ENCODE data around the gene ITIH4. TPM values are rescaled to one million over a fixed set of nuclear protein-coding genes. Genes with fewer than 3 reads are reported as not detected.

ITIH4 gene
- total RNA-seq, 2 donors from 2014 or later = 4.9 to 5.5 TPM

DNA sequence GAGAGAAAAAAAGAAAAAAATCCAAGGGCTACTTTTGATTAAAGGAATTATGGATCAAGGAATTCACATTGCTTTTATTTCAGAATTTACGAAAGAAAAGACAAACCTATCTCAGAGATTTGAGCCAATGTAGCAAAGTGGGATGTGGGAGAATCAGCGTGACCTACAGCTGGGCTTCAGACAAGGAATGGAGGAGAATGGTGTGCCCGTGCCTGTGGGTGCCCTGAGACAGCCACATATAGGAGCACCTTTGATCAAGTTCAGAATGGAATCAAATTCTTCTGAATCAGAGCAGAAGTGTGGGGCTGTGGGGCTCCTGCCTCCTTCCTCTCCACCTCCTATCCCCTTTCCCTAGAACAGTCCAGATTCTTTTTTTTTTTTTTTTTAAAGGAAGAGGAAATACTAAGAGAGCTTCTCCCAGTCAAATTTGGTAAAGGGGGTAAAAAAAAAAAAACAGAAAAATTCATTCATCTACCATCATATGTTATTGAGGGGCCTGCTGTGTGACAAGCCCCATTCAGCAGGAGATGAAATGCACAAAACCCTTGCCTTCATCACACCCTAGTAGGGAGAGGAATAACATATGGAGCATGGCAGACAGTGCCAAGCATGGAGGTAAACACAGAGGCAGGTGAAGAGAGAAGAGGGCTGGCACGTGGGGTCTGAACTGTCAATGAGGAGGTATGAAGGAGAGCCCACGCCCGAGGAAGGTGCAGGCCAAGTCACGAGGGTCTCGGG is 29.4 kb upstream of the ITIH4 start:
- Histone ChIP-seq H3K9me3 (no peaks in the 10 kb centered on the region), H3K4me1 (replicated peaks) (no peaks in the 10 kb centered on the region), H3K36me3 (no peaks in the 10 kb centered on the region), H3K4me3 (no peak overlapping the region), H3K27ac (no peak overlapping the region), H3K27me3 (replicated peaks; ENCODE audit: insufficient read depth) (no peaks in the 10 kb centered on the region)
- WGBS = 87% methylated on average over 8 of the region's 8 CpGs
- DNase-seq (ENCODE audit: low spot score) = no peak
- TF ChIP-seq, protein P1, sequence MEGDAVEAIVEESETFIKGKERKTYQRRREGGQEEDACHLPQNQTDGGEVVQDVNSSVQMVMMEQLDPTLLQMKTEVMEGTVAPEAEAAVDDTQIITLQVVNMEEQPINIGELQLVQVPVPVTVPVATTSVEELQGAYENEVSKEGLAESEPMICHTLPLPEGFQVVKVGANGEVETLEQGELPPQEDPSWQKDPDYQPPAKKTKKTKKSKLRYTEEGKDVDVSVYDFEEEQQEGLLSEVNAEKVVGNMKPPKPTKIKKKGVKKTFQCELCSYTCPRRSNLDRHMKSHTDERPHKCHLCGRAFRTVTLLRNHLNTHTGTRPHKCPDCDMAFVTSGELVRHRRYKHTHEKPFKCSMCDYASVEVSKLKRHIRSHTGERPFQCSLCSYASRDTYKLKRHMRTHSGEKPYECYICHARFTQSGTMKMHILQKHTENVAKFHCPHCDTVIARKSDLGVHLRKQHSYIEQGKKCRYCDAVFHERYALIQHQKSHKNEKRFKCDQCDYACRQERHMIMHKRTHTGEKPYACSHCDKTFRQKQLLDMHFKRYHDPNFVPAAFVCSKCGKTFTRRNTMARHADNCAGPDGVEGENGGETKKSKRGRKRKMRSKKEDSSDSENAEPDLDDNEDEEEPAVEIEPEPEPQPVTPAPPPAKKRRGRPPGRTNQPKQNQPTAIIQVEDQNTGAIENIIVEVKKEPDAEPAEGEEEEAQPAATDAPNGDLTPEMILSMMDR (IDR thresholded peaks at IDR 0.05) = no peak
- TF ChIP-seq POLR2AphosphoS5 (IDR thresholded peaks at IDR 0.05) (no peak), POLR2A (IDR thresholded peaks at IDR 0.05) (no peak)
- intact Hi-C loops (cut with DNase I) = no loop called here

DNA sequence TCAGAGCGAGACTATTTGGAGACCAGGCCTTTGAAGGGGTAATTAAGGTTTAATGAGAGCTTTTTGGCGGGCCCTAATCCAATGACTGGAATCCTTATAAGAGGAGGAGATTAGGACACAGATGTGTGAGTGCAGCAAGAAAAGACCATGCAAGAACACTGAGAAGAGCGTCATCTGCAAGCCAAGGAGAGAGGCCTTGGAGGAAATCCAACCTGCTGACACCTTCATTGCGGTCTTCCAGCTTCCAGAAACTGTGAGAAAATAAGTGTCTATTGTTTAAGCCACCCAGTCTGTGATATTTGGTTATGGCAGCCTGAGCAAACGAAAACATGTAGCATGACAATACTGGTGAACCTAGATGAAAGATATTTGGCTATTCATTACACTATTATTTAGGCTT is 27.4 kb upstream of the ITIH4 start:
- Histone ChIP-seq H3K27me3 (replicated peaks; ENCODE audit: insufficient read depth) (no peaks in the 10 kb centered on the region), H3K4me1 (replicated peaks) (no peaks in the 10 kb centered on the region)
- WGBS = 73% methylated on average over 5 of the region's 5 CpGs

DNA sequence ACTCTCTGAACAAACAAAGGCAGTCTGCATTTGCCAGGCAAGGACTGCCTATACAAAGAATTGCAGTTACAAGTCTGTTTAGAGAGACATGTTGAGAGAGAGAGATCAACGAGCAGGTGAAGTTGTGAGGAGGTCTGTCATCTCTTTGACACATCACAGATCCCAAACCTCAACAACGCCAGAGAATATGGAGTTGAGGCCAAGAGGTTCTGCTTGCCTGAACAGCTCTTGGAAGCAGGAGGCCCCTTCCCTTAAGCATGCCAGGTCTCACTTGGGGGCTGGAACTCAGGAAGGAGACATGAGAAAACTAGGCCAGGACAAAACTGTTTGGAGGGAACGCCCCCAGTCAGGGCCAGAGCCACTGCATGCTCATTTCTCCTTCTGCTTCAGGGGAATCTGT is 26.7 kb upstream of the ITIH4 start:
- Histone ChIP-seq H3K27ac (no peak overlapping the region), H3K4me1 (replicated peaks) (no peaks in the 10 kb centered on the region), H3K9me3 (no peaks in the 10 kb centered on the region), H3K4me3 (no peak overlapping the region), H3K27me3 (replicated peaks; ENCODE audit: insufficient read depth) (no peaks in the 10 kb centered on the region), H3K36me3 (no peaks in the 10 kb centered on the region)
- no peak for DNase-seq (ENCODE audit: low spot score)
- TF ChIP-seq POLR2AphosphoS5 (IDR thresholded peaks at IDR 0.05) (no peak), POLR2A (IDR thresholded peaks at IDR 0.05) (no peak)
- TF ChIP-seq, protein P1 (IDR thresholded peaks at IDR 0.05) = no peak
- WGBS = 69% methylated on average over 3 of the region's 3 CpGs
- intact Hi-C loops (cut with DNase I) = no loop called here

More for the DNA sequence above, 27.4 kb upstream of the ITIH4 start:
- Histone ChIP-seq H3K4me3 (no peak overlapping the region), H3K36me3 (no peaks in the 10 kb centered on the region), H3K27ac (no peak overlapping the region), H3K9me3 (no peaks in the 10 kb centered on the region)
- intact Hi-C loops (cut with DNase I) = no loop called here
- TF ChIP-seq POLR2A (IDR thresholded peaks at IDR 0.05) = no peak
- no peak for TF ChIP-seq POLR2AphosphoS5 (IDR thresholded peaks at IDR 0.05)
- TF ChIP-seq, protein P1 (IDR thresholded peaks at IDR 0.05) = no peak
- DNase-seq (ENCODE audit: low spot score) = no peak

DNA sequence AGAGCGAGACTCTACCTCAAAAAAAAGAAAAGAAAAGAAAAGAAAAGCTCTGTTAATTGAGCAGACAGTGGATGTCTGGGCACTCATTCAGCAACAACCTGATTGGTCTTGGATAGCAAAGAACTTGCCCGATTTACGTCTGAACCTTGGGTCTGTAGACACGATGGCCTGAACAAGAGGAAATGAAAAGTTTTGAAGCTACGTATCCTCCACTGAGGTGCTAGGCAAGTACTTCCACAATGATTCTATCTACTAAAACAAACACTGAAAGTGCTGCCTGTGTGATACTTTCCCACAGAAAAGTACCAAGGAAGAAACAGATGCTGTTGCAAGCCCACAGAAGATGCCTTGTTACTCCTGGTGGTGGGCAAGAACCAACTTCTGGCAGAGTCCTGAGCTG is 26.2 kb upstream of the ITIH4 start:
- TF ChIP-seq POLR2AphosphoS5 (IDR thresholded peaks at IDR 0.05) = no peak
- TF ChIP-seq, protein P1 (IDR thresholded peaks at IDR 0.05) = no peak
- no peak for TF ChIP-seq POLR2A (IDR thresholded peaks at IDR 0.05)
- no peak for DNase-seq (ENCODE audit: low spot score)
- WGBS = 82% methylated on average over 5 of the region's 5 CpGs
- H3K4me1 ChIP-seq (replicated peaks) = no peaks in the 10 kb centered on the region
- H3K9me3 ChIP-seq = no peaks in the 10 kb centered on the region
- no peaks in the 10 kb centered on the region for H3K36me3 ChIP-seq
- no peak overlapping the region for H3K4me3 ChIP-seq
- H3K27me3 ChIP-seq (replicated peaks; ENCODE audit: insufficient read depth) = no peaks in the 10 kb centered on the region
- intact Hi-C loops (cut with DNase I) = no loop called here
- no peak overlapping the region for H3K27ac ChIP-seq

DNA sequence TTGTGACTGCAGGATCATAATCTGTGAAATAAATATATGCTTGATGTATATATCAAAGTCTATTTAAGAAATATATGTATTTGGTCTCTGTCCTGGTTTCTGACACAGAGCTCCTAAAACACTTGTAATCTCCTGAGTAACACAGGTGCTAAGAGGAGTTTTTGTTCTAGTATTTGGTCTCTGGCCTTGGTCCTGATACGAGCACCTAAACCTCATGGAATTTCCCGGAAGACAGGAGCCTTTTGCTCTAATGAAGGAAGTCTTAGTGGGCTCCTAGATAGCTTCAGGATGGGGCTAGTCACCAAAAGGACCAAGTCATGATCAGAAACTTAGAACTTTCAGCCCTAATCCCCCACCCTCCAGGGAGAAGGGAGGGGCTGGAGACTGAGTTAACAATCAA is 23.5 kb upstream of the ITIH4 start:
- H3K4me1 ChIP-seq (replicated peaks) = no peaks in the 10 kb centered on the region
- TF ChIP-seq, protein P1 (IDR thresholded peaks at IDR 0.05) = no peak
- TF ChIP-seq POLR2A (IDR thresholded peaks at IDR 0.05) = no peak
- no peak for TF ChIP-seq POLR2AphosphoS5 (IDR thresholded peaks at IDR 0.05)
- intact Hi-C loops (cut with DNase I) = no loop called here
- no peaks in the 10 kb centered on the region for H3K27me3 ChIP-seq (replicated peaks; ENCODE audit: insufficient read depth)
- no peak overlapping the region for H3K4me3 ChIP-seq
- DNase-seq (ENCODE audit: low spot score) = no peak
- no peak overlapping the region for H3K27ac ChIP-seq
- no peaks in the 10 kb centered on the region for H3K36me3 ChIP-seq
- WGBS = 92% methylated on average over 2 of the region's 2 CpGs
- no peaks in the 10 kb centered on the region for H3K9me3 ChIP-seq
